Activated T-helper 1 cell treated with Interleukin-2 at 50 U/mL for 16 hours (primary cell): ENCODE data around the gene TIMELESS.
"Not testable (repeated sequence)": the region's sequence is repeated elsewhere in the genome, so short reads cannot be mapped to it uniquely, and the experiment has no call there.

Experiments used
- DNase-seq: peaks from one replicate; pipeline ENCODE4 v3.0.0-alpha.2; 2020; ENCODE audit warnings: low read depth

The TIMELESS gene

GRCh38 chr12:56462565-56462964, 13.3 kb upstream of the TIMELESS start:
- no peak for DNase-seq

- DNase-seq, result no peak
Measured at GRCh38 chr12:56461235-56462159, 12.3 kb upstream of the TIMELESS start.

- no peak for DNase-seq
Measured at GRCh38 chr12:56457817-56458216, 8.6 kb upstream of the TIMELESS start.

- no peak for DNase-seq
Measured at GRCh38 chr12:56454557-56454956, 5.3 kb upstream of the TIMELESS start, which contains the start of gene MIP. MIP (minus strand) TSS chr12:56454657; CDS start chr12:56454613, 44 bp downstream.

- DNase-seq, result no peak
Measured at GRCh38 chr12:56451147-56451546, 1.9 kb upstream of the TIMELESS start.

GRCh38 chr12:56450241-56450640, 1.0 kb upstream of the TIMELESS start:
- no peak for DNase-seq

GRCh38 chr12:56449622-56449984, 377 bp upstream of the TIMELESS start:
- DNase-seq, result no peak

GRCh38 chr12:56443208-56443607, 6.0 kb downstream of the TIMELESS start:
- not testable (repeated sequence) for DNase-seq

- DNase-seq, result no peak
Measured at GRCh38 chr12:56437430-56438176, 11.6 kb downstream of the TIMELESS start.

- DNase-seq, result no peak
Measured at GRCh38 chr12:56434828-56435227, 14.4 kb downstream of the TIMELESS start.

GRCh38 chr12:56431850-56432249, 17.4 kb downstream of the TIMELESS start:
- DNase-seq, result no peak

GRCh38 chr12:56431288-56431687, 17.9 kb downstream of the TIMELESS start:
- DNase-seq, result no peak

- DNase-seq, result no peak
Measured at GRCh38 chr12:56425940-56426438, 23.2 kb downstream of the TIMELESS start.

GRCh38 chr12:56425193-56425592, 24.0 kb downstream of the TIMELESS start:
- no peak for DNase-seq

GRCh38 chr12:56420411-56420810, 28.8 kb downstream of the TIMELESS start:
- DNase-seq, result no peak

- no peak for DNase-seq
Measured at GRCh38 chr12:56417739-56418138, 31.5 kb downstream of the TIMELESS start.

- no peak for DNase-seq
Measured at GRCh38 chr12:56414401-56414800, 34.8 kb downstream of the TIMELESS start.

GRCh38 chr12:56413392-56413791, 35.8 kb downstream of the TIMELESS start:
- no peak for DNase-seq

GRCh38 chr12:56411781-56412639, 37.2 kb downstream of the TIMELESS start:
- DNase-seq, result no peak

- DNase-seq, result no peak
Measured at GRCh38 chr12:56410768-56411167, 38.5 kb downstream of the TIMELESS start.

GRCh38 chr12:56408799-56409417, 40.3 kb downstream of the TIMELESS start:
- DNase-seq, result no peak
